ENCODE measurements around the gene RPS21. TPM values are rescaled to one million over a fixed set of nuclear protein-coding genes. Genes with fewer than 3 reads are reported as not detected.

Gene RPS21
- total and polyA plus RNA-seq, 2 of the 4 experiments (the other 2 are of a cell fraction), result 2,710 to 4,298 TPM

GRCh38 chr20:62437496-62437895 lies 50.6 kb downstream of the RPS21 start:
- in situ Hi-C loops (cut with MboI; ENCODE audit: low sequenced_read_pairs) (no loop called here), intact Hi-C loops (cut with micrococcal nuclease) (no loop called here), dilution Hi-C loops (cut with HindIII; ENCODE audit: low sequenced_read_pairs, unreplicated experiment) (no loop called here)
- Histone ChIP-seq H2AFZ (replicated peaks; ENCODE audit: low read length, poor library complexity) (peak overlapping the region; percentile 56), H3K56ac (ENCODE audit: extremely low read depth, insufficient read depth, low read length) (no peak overlapping the region), H4K91ac (ENCODE audit: insufficient read depth, low read depth, low read length) (no peak overlapping the region), H3K9ac (ENCODE audit: low read depth, low read length) (no peak overlapping the region), H3K79me1 (ENCODE audit: low read depth in 1 of 2, low read length in 2 of 2) (no peaks in the 10 kb centered on the region), H3K4me2 (ENCODE audit: low read depth, low read length) (no peak overlapping the region; the same call in 1 of the 2 replicates), H2BK5ac (ENCODE audit: low read depth, low read length, poor library complexity, severe bottlenecking) (no peak overlapping the region), H3K9me1 (ENCODE audit: insufficient read depth, low read length) (no peaks in the 10 kb centered on the region; the same call in 1 of the 2 replicates), H3K14ac (replicated peaks; ENCODE audit: low read depth, low read length) (no peak overlapping the region), H3K4ac (ENCODE audit: low read depth, low read length) (no peak overlapping the region; the same call in 1 of the 2 replicates), H2AK9ac (replicated peaks; ENCODE audit: low read depth, low read length, poor library complexity) (no peak overlapping the region), H2BK15ac (ENCODE audit: low read depth, low read length) (no peak overlapping the region), H3K27ac (ENCODE audit: insufficient read depth, low read length) (no peak overlapping the region), H3K36me3 (ENCODE audit: control insufficient read depth, insufficient read depth, low read length) (no peaks in the 10 kb centered on the region), H2BK20ac (ENCODE audit: low read depth, low read length) (no peak overlapping the region), H3K9me3 (ENCODE audit: control insufficient read depth, insufficient read depth, low read length) (peaks cover 7% of the 10 kb centered on the region), H4K5ac (ENCODE audit: low read depth, low read length) (no peak overlapping the region), H3K23ac (ENCODE audit: low read depth, low read length) (no peak overlapping the region), H4K20me1 (ENCODE audit: insufficient read depth, low read length) (no peaks in the 10 kb centered on the region), H3K4me3 (ENCODE audit: insufficient read depth, low read depth, low read length) (no peak overlapping the region), H3K18ac (ENCODE audit: low read depth, low read length) (no peak overlapping the region), H3K4me1 (ENCODE audit: control insufficient read depth, insufficient read depth, low read length) (peaks cover 8% of the 10 kb centered on the region; the same call in 1 of the 2 replicates), H2AK5ac (ENCODE audit: low read depth, low read length) (no peak overlapping the region), H2BK120ac (ENCODE audit: low read depth, low read length) (no peak overlapping the region), H4K8ac (ENCODE audit: low read depth in 2 of 2, low read length in 2 of 2) (no peak overlapping the region), H3K27me3 (ENCODE audit: control insufficient read depth, insufficient read depth, low read length) (peaks cover 79% of the 10 kb centered on the region)
- DNase-seq (peak; percentile 45), ATAC-seq (ENCODE audit: low read depth) (peak; percentile 81)
- WGBS, 2 experiments (ENCODE audit: extremely low coverage in 2 of 2, insufficient read length in 1 of 2), result no CpG with 5 or more reads among the region's 12 CpGs
- ChIA-PET POLR2A (ENCODE audit: unreplicated experiment) (no interaction called here), CTCF (no interaction called here)
- no TSS peak for BruUV-seq (replicated peaks)
- TF ChIP-seq ELK1 (IDR thresholded peaks at IDR 0.05; ENCODE audit: borderline replicate concordance, low read depth, low read length) (no peak), NFE2L2 (IDR thresholded peaks at IDR 0.05; ENCODE audit: low read depth, low read length) (no peak), MAFK (IDR thresholded peaks at IDR 0.05; ENCODE audit: low read depth, low read length) (no peak), FOS (IDR thresholded peaks at IDR 0.05; ENCODE audit: low read depth, low read length) (no peak), POLR2A (IDR thresholded peaks at IDR 0.05; ENCODE audit: low read depth, low read length) (no peak), SMC3 (IDR thresholded peaks at IDR 0.05; ENCODE audit: low read depth, low read length) (no peak), CHD1 (IDR thresholded peaks at IDR 0.05; ENCODE audit: low read depth, low read length) (no peak), CTCF (conservative IDR thresholded peaks at IDR 0.05; ENCODE audit: low read depth, low read length) (no peak), USF2 (IDR thresholded peaks at IDR 0.05; ENCODE audit: low read depth, low read length) (no peak), MAZ (IDR thresholded peaks at IDR 0.05; ENCODE audit: borderline replicate concordance, low read depth, low read length) (no peak)

Data from IMR-90 (cell line).